ENCODE measurements around the gene PPARD.

DNA sequence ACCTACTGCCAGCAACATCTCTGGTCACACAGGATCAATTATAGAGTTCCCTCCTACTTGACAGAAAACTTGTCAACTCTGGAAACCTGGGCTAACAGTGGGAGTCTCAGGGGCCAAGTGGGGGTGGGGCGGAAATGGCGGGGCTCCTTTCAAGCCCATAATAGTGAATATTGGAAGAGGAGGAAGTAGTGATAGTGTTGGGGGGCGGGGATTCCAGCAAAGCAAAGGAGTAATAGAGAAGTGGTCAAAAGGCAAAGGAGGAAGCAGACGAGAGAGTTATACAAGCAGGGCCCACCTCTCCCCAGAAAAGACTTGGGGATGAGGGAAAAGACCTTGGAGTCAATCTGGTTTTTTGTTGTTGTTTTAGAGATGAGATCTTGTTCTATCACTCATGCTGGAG lies 42.7 kb upstream of the PPARD start:
- TF ChIP-seq CTCF (IDR thresholded peaks at IDR 0.05; ENCODE audit: poor library complexity) (no peak), EZH2phosphoT487 (IDR thresholded peaks at IDR 0.05; ENCODE audit: low read depth, severe bottlenecking, unreplicated experiment) (no peak), EZH2 (IDR thresholded peaks at IDR 0.05; ENCODE audit: borderline replicate concordance) (no peak)
